ENCODE results near the gene MEGF6.

Gene MEGF6

GRCh38 chr1:3475839-3476573 is 135.3 kb downstream of the MEGF6 start:
- H3K27ac ChIP-seq: no peak overlapping the region
- TF ChIP-seq CTCF (IDR thresholded peaks at IDR 0.05) (no peak), ZFX (IDR thresholded peaks at IDR 0.05; ENCODE audit: borderline replicate concordance) (no peak)

- H3K27ac ChIP-seq: no peak overlapping the region
- TF ChIP-seq ZFX (IDR thresholded peaks at IDR 0.05; ENCODE audit: borderline replicate concordance) (no peak), CTCF (IDR thresholded peaks at IDR 0.05) (no peak)
These were observed 136.9 kb downstream of the MEGF6 start for GRCh38 chr1:3474421-3474820.

GRCh38 chr1:3474016-3474415 is 137.3 kb downstream of the MEGF6 start:
- no peak overlapping the region for H3K27ac ChIP-seq
- TF ChIP-seq CTCF (IDR thresholded peaks at IDR 0.05) (no peak), ZFX (IDR thresholded peaks at IDR 0.05; ENCODE audit: borderline replicate concordance) (no peak)

- TF ChIP-seq CTCF (IDR thresholded peaks at IDR 0.05) (no peak), ZFX (IDR thresholded peaks at IDR 0.05; ENCODE audit: borderline replicate concordance) (no peak)
- H3K27ac ChIP-seq: no peak overlapping the region
These were observed 137.9 kb downstream of the MEGF6 start for GRCh38 chr1:3473381-3473844.

- TF ChIP-seq ZFX (IDR thresholded peaks at IDR 0.05; ENCODE audit: borderline replicate concordance) (no peak), CTCF (IDR thresholded peaks at IDR 0.05) (no peak)
- H3K27ac ChIP-seq: no peak overlapping the region
These were observed 138.4 kb downstream of the MEGF6 start for GRCh38 chr1:3472906-3473305.

- TF ChIP-seq ZFX (IDR thresholded peaks at IDR 0.05; ENCODE audit: borderline replicate concordance): no peak
- no peak for TF ChIP-seq CTCF (IDR thresholded peaks at IDR 0.05)
- H3K27ac ChIP-seq: no peak overlapping the region
These were observed 139.0 kb downstream of the MEGF6 start for GRCh38 chr1:3472088-3472850.
